ENCODE data around the gene COX6A1. TPM values are rescaled to one million over a fixed set of nuclear protein-coding genes. Genes with fewer than 3 reads are reported as not detected.

The COX6A1 gene
- 658 to 856 TPM (median 772 TPM) in 5 replicates for total RNA-seq (2022; extraction: Qiagen RNA extraction; ENCODE audit: low read depth)

GRCh38 chr12:120437735-120438494 lies at the start of gene COX6A1:
COX6A1 (plus strand) TSS chr12:120438113; CDS start chr12:120438127, 14 bp downstream.

GRCh38 chr12:120445911-120446843 lies 8.3 kb downstream of the COX6A1 start, which contains the start of the genes GATC and TRIAP1:
GATC (plus strand) TSS chr12:120446444; CDS start chr12:120446481, 37 bp downstream.
TRIAP1 (minus strand) TSS chr12:120446384; CDS start chr12:120446372, 12 bp downstream.

GRCh38 chr12:120469450-120470149 lies 31.7 kb downstream of the COX6A1 start, which contains the start of gene SRSF9:
SRSF9 (minus strand) TSS chr12:120469748; CDS start chr12:120469609, 139 bp downstream.

Other genes starting within 250 kb of the COX6A1 start
- gene GCN1, start 243.4 kb upstream of the COX6A1 start, total RNA-seq (2022; extraction: Qiagen RNA extraction; ENCODE audit: low read depth), result 35.4 to 61.7 TPM (median 60.1 TPM) in 5 replicates
- 3,146 to 3,508 TPM (median 3,402 TPM) in 5 replicates for gene RPLP0, start 237.0 kb upstream of the COX6A1 start, total RNA-seq (2022; extraction: Qiagen RNA extraction; ENCODE audit: low read depth)
- gene PXN, start 172.4 kb upstream of the COX6A1 start, total RNA-seq (2022; extraction: Qiagen RNA extraction; ENCODE audit: low read depth), result 155 to 226 TPM (median 194 TPM) in 5 replicates
- gene RNU4-2, start 146.2 kb upstream of the COX6A1 start, total RNA-seq (2022; extraction: Qiagen RNA extraction; ENCODE audit: low read depth), result not detected in 5 replicates
- not detected in 5 replicates for gene RNU4-1, start 144.9 kb upstream of the COX6A1 start, total RNA-seq (2022; extraction: Qiagen RNA extraction; ENCODE audit: low read depth)
- 0.66 to 1.6 TPM (median 0.98 TPM) in 5 replicates for gene SIRT4, start 135.8 kb upstream of the COX6A1 start, total RNA-seq (2022; extraction: Qiagen RNA extraction; ENCODE audit: low read depth)
- not detected in 5 replicates for gene PLA2G1B, start 110.3 kb upstream of the COX6A1 start, total RNA-seq (2022; extraction: Qiagen RNA extraction; ENCODE audit: low read depth)
- gene MSI1, start 68.9 kb upstream of the COX6A1 start, total RNA-seq (2022; extraction: Qiagen RNA extraction; ENCODE audit: low read depth), result 0.50 to 1.4 TPM (median 1.2 TPM) in 5 replicates
- gene TRIAP1, start 8.3 kb downstream of the COX6A1 start, total RNA-seq (2022; extraction: Qiagen RNA extraction; ENCODE audit: low read depth), result 64.1 to 93.0 TPM (median 72.4 TPM) in 5 replicates
- gene GATC, start 8.3 kb downstream of the COX6A1 start, total RNA-seq (2022; extraction: Qiagen RNA extraction; ENCODE audit: low read depth), result 19.4 to 26.1 TPM (median 24.1 TPM) in 5 replicates
- gene SRSF9, start 31.6 kb downstream of the COX6A1 start, total RNA-seq (2022; extraction: Qiagen RNA extraction; ENCODE audit: low read depth), result 197 to 241 TPM (median 226 TPM) in 5 replicates
- gene DYNLL1, start 58.0 kb downstream of the COX6A1 start, total RNA-seq (2022; extraction: Qiagen RNA extraction; ENCODE audit: low read depth), result 592 to 753 TPM (median 641 TPM) in 5 replicates
- gene COQ5, start 91.0 kb downstream of the COX6A1 start, total RNA-seq (2022; extraction: Qiagen RNA extraction; ENCODE audit: low read depth), result 24.4 to 30.2 TPM (median 25.9 TPM) in 5 replicates
- gene RNF10, start 96.2 kb downstream of the COX6A1 start, total RNA-seq (2022; extraction: Qiagen RNA extraction; ENCODE audit: low read depth), result 99.9 to 108 TPM (median 101 TPM) in 5 replicates
- 44.5 to 57.8 TPM (median 51.4 TPM) in 5 replicates for gene POP5, start 143.3 kb downstream of the COX6A1 start, total RNA-seq (2022; extraction: Qiagen RNA extraction; ENCODE audit: low read depth)
- 0.22 to 0.57 TPM (median 0.27 TPM) in 4 of 5 replicates, not detected in the other for gene CABP1, start 202.5 kb downstream of the COX6A1 start, total RNA-seq (2022; extraction: Qiagen RNA extraction; ENCODE audit: low read depth)
- 80.1 to 125 TPM (median 93.4 TPM) in 5 replicates for gene MLEC, start 249.0 kb downstream of the COX6A1 start, total RNA-seq (2022; extraction: Qiagen RNA extraction; ENCODE audit: low read depth)